ENCODE data around the gene KCNA2.

Gene KCNA2

GRCh38 chr1:110579460-110579859 lies 26.7 kb downstream of the KCNA2 start:
- H3K27ac ChIP-seq (ENCODE audit: extremely low read depth, low read depth, low read length) = no peak overlapping the region
- no peak overlapping the region for H3K4me3 ChIP-seq (ENCODE audit: low read depth, low read length)
- no peaks in the 10 kb centered on the region for H3K4me1 ChIP-seq (ENCODE audit: control insufficient read depth, insufficient read depth, low read length)
- no peak for TF ChIP-seq ZNF341 (tag by site-specific recombination; IDR thresholded peaks at IDR 0.05; ENCODE audit: low read depth)
- TF ChIP-seq HOXA7 (CRISPR knock-in tag; IDR thresholded peaks at IDR 0.05; ENCODE audit: borderline replicate concordance) = no peak
- no peak for TF ChIP-seq ZNF148 (tag by site-specific recombination; IDR thresholded peaks at IDR 0.05; ENCODE audit: borderline replicate concordance)
- no peak for TF ChIP-seq ZEB2 (tag by site-specific recombination; IDR thresholded peaks at IDR 0.05)
- no peak for TF ChIP-seq ZNF426 (tag by site-specific recombination; IDR thresholded peaks at IDR 0.05)
- TF ChIP-seq TRIM28 (IDR thresholded peaks at IDR 0.05; ENCODE audit: borderline replicate concordance, low read length) = no peak
- no peak for TF ChIP-seq GLI4 (tag by site-specific recombination; IDR thresholded peaks at IDR 0.05)
- TF ChIP-seq, protein P1, sequence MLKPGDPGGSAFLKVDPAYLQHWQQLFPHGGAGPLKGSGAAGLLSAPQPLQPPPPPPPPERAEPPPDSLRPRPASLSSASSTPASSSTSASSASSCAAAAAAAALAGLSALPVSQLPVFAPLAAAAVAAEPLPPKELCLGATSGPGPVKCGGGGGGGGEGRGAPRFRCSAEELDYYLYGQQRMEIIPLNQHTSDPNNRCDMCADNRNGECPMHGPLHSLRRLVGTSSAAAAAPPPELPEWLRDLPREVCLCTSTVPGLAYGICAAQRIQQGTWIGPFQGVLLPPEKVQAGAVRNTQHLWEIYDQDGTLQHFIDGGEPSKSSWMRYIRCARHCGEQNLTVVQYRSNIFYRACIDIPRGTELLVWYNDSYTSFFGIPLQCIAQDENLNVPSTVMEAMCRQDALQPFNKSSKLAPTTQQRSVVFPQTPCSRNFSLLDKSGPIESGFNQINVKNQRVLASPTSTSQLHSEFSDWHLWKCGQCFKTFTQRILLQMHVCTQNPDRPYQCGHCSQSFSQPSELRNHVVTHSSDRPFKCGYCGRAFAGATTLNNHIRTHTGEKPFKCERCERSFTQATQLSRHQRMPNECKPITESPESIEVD (tag by site-specific recombination; IDR thresholded peaks at IDR 0.05) = no peak
- no peak for TF ChIP-seq WT1 (tag by site-specific recombination; IDR thresholded peaks at IDR 0.05)
- no peak for TF ChIP-seq BCL11B (tag by site-specific recombination; IDR thresholded peaks at IDR 0.05; ENCODE audit: low read depth)
- no peak for TF ChIP-seq ZNF549 (tag by site-specific recombination; IDR thresholded peaks at IDR 0.05)
- no peak for TF ChIP-seq GLIS1 (tag by site-specific recombination; IDR thresholded peaks at IDR 0.05)
- TF ChIP-seq, protein P2, sequence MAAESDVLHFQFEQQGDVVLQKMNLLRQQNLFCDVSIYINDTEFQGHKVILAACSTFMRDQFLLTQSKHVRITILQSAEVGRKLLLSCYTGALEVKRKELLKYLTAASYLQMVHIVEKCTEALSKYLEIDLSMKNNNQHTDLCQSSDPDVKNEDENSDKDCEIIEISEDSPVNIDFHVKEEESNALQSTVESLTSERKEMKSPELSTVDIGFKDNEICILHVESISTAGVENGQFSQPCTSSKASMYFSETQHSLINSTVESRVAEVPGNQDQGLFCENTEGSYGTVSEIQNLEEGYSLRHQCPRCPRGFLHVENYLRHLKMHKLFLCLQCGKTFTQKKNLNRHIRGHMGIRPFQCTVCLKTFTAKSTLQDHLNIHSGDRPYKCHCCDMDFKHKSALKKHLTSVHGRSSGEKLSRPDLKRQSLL (tag by site-specific recombination; IDR thresholded peaks at IDR 0.05) = no peak
- TF ChIP-seq ZBTB11 (tag by site-specific recombination; conservative IDR thresholded peaks at IDR 0.05; ENCODE audit: low read depth) = no peak
- no peak for TF ChIP-seq KLF8 (tag by site-specific recombination; IDR thresholded peaks at IDR 0.05)
- no peaks in the 10 kb centered on the region for H3K36me3 ChIP-seq (ENCODE audit: control insufficient read depth in 2 of 2, insufficient read depth in 1 of 2, low read length in 2 of 2)
- H3K9me3 ChIP-seq (ENCODE audit: control insufficient read depth, insufficient read depth, low read depth, low read length) = no peaks in the 10 kb centered on the region
- CTCF ChIA-PET = interaction anchor here (0.6 kb wide), 1 partner anchor 1816 kb away, joined by 3 read pairs; the partner anchor contains the start of gene CTTNBP2NL
- POLR2A ChIA-PET = no interaction called here

GRCh38 chr1:110576441-110576840 lies 29.7 kb downstream of the KCNA2 start:
- no peak for TF ChIP-seq ZNF335 (tag by site-specific recombination; conservative IDR thresholded peaks at IDR 0.05)
- TF ChIP-seq, protein P3, sequence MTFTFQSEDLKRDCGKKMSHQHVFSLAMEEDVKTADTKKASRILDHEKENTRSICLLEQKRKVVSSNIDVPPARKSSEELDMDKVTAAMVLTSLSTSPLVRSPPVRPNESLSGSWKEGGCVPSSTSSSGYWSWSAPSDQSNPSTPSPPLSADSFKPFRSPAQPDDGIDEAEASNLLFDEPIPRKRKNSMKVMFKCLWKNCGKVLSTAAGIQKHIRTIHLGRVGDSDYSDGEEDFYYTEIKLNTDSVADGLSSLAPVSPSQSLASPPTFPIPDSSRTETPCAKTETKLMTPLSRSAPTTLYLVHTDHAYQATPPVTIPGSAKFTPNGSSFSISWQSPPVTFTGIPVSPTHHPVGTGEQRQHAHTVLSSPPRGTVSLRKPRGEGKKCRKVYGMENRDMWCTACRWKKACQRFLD (tag by site-specific recombination; IDR thresholded peaks at IDR 0.05) = no peak
- no peak for TF ChIP-seq EGR2 (tag by site-specific recombination; IDR thresholded peaks at IDR 0.05; ENCODE audit: low read depth)
- TF ChIP-seq GLIS1 (tag by site-specific recombination; IDR thresholded peaks at IDR 0.05) = no peak
- TF ChIP-seq ZNF596 (tag by site-specific recombination; IDR thresholded peaks at IDR 0.05) = no peak
- TF ChIP-seq ZNF580 (tag by site-specific recombination; IDR thresholded peaks at IDR 0.05) = no peak
- no peak for TF ChIP-seq ZNF416 (tag by site-specific recombination; IDR thresholded peaks at IDR 0.05)
- TF ChIP-seq ZNF292 (tag by site-specific recombination; IDR thresholded peaks at IDR 0.05; ENCODE audit: borderline replicate concordance, low read depth) = no peak
- Histone ChIP-seq H3K9me3 (ENCODE audit: control insufficient read depth, insufficient read depth, low read depth, low read length) (no peaks in the 10 kb centered on the region), H3K4me1 (ENCODE audit: control insufficient read depth, insufficient read depth, low read length) (no peaks in the 10 kb centered on the region), H3K27ac (ENCODE audit: extremely low read depth, low read depth, low read length) (no peak overlapping the region), H3K36me3 (ENCODE audit: control insufficient read depth in 2 of 2, insufficient read depth in 1 of 2, low read length in 2 of 2) (no peaks in the 10 kb centered on the region), H3K4me3 (ENCODE audit: low read depth, low read length) (no peak overlapping the region)
- CTCF ChIA-PET = interaction anchor here (0.6 kb wide), 1 partner anchor 219 kb away, joined by 4 read pairs; no protein-coding TSS in a partner anchor
- POLR2A ChIA-PET = no interaction called here
